ENCODE measurements around the gene OTUD7B.

GRCh38 chr1:149940427-149940826 lies 70.1 kb downstream of the OTUD7B start:
- TF ChIP-seq EZH2phosphoT487 (IDR thresholded peaks at IDR 0.05; ENCODE audit: insufficient read depth, low read depth), result no peak
- TF ChIP-seq EZH2 (IDR thresholded peaks at IDR 0.05; ENCODE audit: insufficient read depth, poor library complexity, severe bottlenecking), result no peak
